Hepatocyte (in vitro differentiated cells): ENCODE measurements around the gene SOAT2. TPM values are rescaled to one million over a fixed set of nuclear protein-coding genes. Genes with fewer than 3 reads are reported as not detected.

Experiments
- DNase-seq: peaks from one replicate; pipeline ENCODE4 v3.0.0-alpha.2; 2016; ENCODE audit warnings: low spot score
- H2AFZ ChIP-seq: fragments of 200-600 bp; sonication (generic); 2 replicates; pipeline ENCODE4 v1.6.0; 2016; ENCODE audit warnings: antibody characterized with exemption, mild to moderate bottlenecking
- H3K27ac ChIP-seq: fragments of 200-600 bp; sonication (generic); 2 replicates; pipeline ENCODE4 v1.5.1; 2016; ENCODE audit warnings: mild to moderate bottlenecking
- H3K27me3 ChIP-seq: fragments of 200-600 bp; sonication (generic); 2 replicates; pipeline ENCODE4 v1.6.1; 2016
- H3K36me3 ChIP-seq: fragments of 200-600 bp; sonication (generic); replicated peaks from 2 replicates; pipeline ENCODE4 v1.5.1; 2016; ENCODE audit warnings: low read depth; ENCODE audit not compliant: insufficient read depth
- H3K4me1 ChIP-seq: fragments of 200-600 bp; sonication (generic); 2 replicates; pipeline ENCODE4 v1.5.1; 2016; ENCODE audit warnings: mild to moderate bottlenecking, moderate library complexity; ENCODE audit not compliant: insufficient read depth
- H3K4me2 ChIP-seq: fragments of 200-600 bp; sonication (generic); 2 replicates; pipeline ENCODE4 v1.6.0; 2016
- H3K4me3 ChIP-seq: fragments of 200-600 bp; sonication (generic); 2 replicates; pipeline ENCODE4 v1.5.1; 2016; ENCODE audit warnings: mild to moderate bottlenecking
- H3K79me2 ChIP-seq: fragments of 200-600 bp; sonication (generic); 2 replicates; pipeline ENCODE4 v1.6.0; 2017; ENCODE audit warnings: mild to moderate bottlenecking
- H3K9me2 ChIP-seq: fragments of 200-600 bp; sonication (generic); replicated peaks from 2 replicates; pipeline ENCODE4 v1.6.0; 2017; ENCODE audit warnings: mild to moderate bottlenecking; ENCODE audit not compliant: insufficient read depth
- H3K9me3 ChIP-seq: fragments of 200-600 bp; sonication (generic); 2 replicates; pipeline ENCODE4 v1.5.1; 2016; ENCODE audit warnings: low read depth, mild to moderate bottlenecking
- H4K20me1 ChIP-seq: fragments of 200-600 bp; sonication (generic); 2 replicates; pipeline ENCODE4 v1.6.0; 2016; ENCODE audit warnings: mild to moderate bottlenecking; ENCODE audit not compliant: insufficient read depth, poor library complexity, severe bottlenecking
- CTCF ChIP-seq: fragments of 200-600 bp; sonication (generic); IDR thresholded peaks from 2 replicates; pipeline ENCODE4 v1.5.1; 2016; ENCODE audit warnings: antibody characterized with exemption, mild to moderate bottlenecking; ENCODE audit not compliant: poor library complexity
- EZH2 ChIP-seq: fragments of 200-600 bp; sonication (generic); IDR thresholded peaks from 2 replicates; pipeline ENCODE4 v1.6.1; 2016; ENCODE audit warnings: antibody characterized with exemption, mild to moderate bottlenecking, borderline replicate concordance
- EZH2phosphoT487 ChIP-seq: fragments of 200-600 bp; sonication (generic); IDR thresholded peaks from one replicate; pipeline ENCODE4 v1.6.1; 2018; ENCODE audit warnings: antibody characterized with exemption, mild to moderate bottlenecking, low read depth, moderate library complexity; ENCODE audit not compliant: unreplicated experiment, severe bottlenecking
- WGBS: methylation state at CpG from one replicate; pipeline ENCODE4 v1.1.6; 2016; ENCODE audit warnings: low lambda C conversion rate; ENCODE audit errors: missing lambda C conversion rate; 5-methylcytosine and 5-hydroxymethylcytosine counted together
- polyA plus RNA-seq: library from polyadenylated mRNA; unstranded; fragments of >200 nt; fragmentation: Nextera tagmentation; extraction: Ambion mirVana; gene quantifications from 2 replicates; pipeline ENCODE4 v1.2.1, GENCODE V29; 2016
- total RNA-seq: library from RNA; depleted of rRNA; stranded (reverse); fragments of >200 nt; gene quantifications from 2 replicates; pipeline ENCODE4 v1.2.3, GENCODE V29; 2014

The SOAT2 gene
- total and polyA plus RNA-seq, 2 experiments from 2014 or later: 21.8 to 29.4 TPM

- Histone ChIP-seq H4K20me1 (no peaks in the 10 kb centered on the region), H3K36me3 (no peaks in the 10 kb centered on the region), H3K4me1 (peaks cover 31% of the 10 kb centered on the region), H3K27ac (no peak overlapping the region), H3K9me3 (no peaks in the 10 kb centered on the region), H2AFZ (no peak overlapping the region), H3K4me3 (no peak overlapping the region), H3K9me2 (no peaks in the 10 kb centered on the region), H3K79me2 (no peaks in the 10 kb centered on the region), H3K4me2 (no peak overlapping the region), H3K27me3 (no peaks in the 10 kb centered on the region)
- DNase-seq: no peak
- WGBS: 88% methylated on average over 7 of the region's 7 CpGs
- TF ChIP-seq CTCF: no peak
- TF ChIP-seq EZH2: no peak
- TF ChIP-seq EZH2phosphoT487: no peak
Measured at GRCh38 chr12:53101266-53101665, 2.0 kb upstream of the SOAT2 start.

GRCh38 chr12:53101931-53102781, 1.1 kb upstream of the SOAT2 start:
- WGBS: 87% methylated on average over 12 of the region's 12 CpGs
- peak; percentile 34 for DNase-seq
- Histone ChIP-seq H4K20me1 (no peaks in the 10 kb centered on the region), H3K4me2 (peak overlapping the region; percentile 59), H3K4me1 (peaks cover 22% of the 10 kb centered on the region), H3K9me3 (no peaks in the 10 kb centered on the region), H2AFZ (no peak overlapping the region), H3K36me3 (no peaks in the 10 kb centered on the region), H3K79me2 (no peaks in the 10 kb centered on the region), H3K9me2 (no peaks in the 10 kb centered on the region), H3K4me3 (no peak overlapping the region), H3K27me3 (no peaks in the 10 kb centered on the region), H3K27ac (peak overlapping the region; percentile 90)
- no peak for TF ChIP-seq CTCF
- no peak for TF ChIP-seq EZH2phosphoT487
- TF ChIP-seq EZH2: no peak

- Histone ChIP-seq H3K4me2 (peak overlapping the region; percentile 59), H3K79me2 (no peaks in the 10 kb centered on the region), H3K4me3 (no peak overlapping the region), H3K36me3 (no peaks in the 10 kb centered on the region), H3K27me3 (no peaks in the 10 kb centered on the region), H3K27ac (peak overlapping the region; percentile 90), H3K9me2 (no peaks in the 10 kb centered on the region), H2AFZ (no peak overlapping the region), H4K20me1 (no peaks in the 10 kb centered on the region), H3K9me3 (no peaks in the 10 kb centered on the region), H3K4me1 (peaks cover 12% of the 10 kb centered on the region)
- DNase-seq: no peak
- 49% methylated on average over 3 of the region's 3 CpGs for WGBS
- TF ChIP-seq EZH2 (no peak), CTCF (no peak), EZH2phosphoT487 (no peak)
Measured at GRCh38 chr12:53103860-53104305, 597 bp downstream of the SOAT2 start.
